Measurements from ENCODE around the gene ASPM.

DNA sequence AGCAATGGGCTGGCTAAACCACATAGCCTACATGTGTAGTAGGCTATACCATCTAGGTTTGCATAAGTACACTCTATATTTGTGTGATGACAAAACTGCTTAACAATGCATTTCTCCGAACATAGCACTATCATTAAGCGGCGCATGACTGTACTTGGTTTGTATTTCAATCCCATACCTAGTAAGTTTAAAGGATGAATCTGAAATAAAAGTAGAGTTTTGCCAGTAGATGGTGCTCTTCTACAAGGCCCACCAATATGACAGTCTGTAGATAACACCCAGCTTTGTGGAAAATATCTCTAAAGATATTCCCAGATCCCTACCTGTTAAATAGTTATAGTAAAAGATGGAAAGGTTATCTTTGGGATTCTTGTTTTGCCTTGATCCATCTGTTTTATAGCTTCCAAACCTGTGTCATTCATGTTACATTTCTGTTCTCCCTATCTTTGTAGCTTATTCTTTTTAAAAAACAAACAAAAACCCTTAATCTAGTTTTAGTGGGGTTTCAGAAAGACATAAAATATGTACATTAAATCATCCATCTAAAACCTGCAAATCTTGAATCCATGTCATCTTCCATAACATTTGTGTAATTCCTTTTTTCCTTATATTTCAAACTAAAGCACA, 33.9 kb upstream of the ASPM start:
- TF ChIP-seq POLR2AphosphoS2 (conservative IDR thresholded peaks at IDR 0.05; ENCODE audit: low read length) (no peak), CTCF (IDR thresholded peaks at IDR 0.05) (peak; percentile 83), PHF8 (IDR thresholded peaks at IDR 0.05; ENCODE audit: borderline replicate concordance, low read depth) (no peak)
